ENCODE measurements around the gene SLC16A10. TPM values are rescaled to one million over a fixed set of nuclear protein-coding genes. Genes with fewer than 3 reads are reported as not detected.

SLC16A10 gene
- total RNA-seq, 1 donor from 2014 or later: 4.1 TPM

DNA sequence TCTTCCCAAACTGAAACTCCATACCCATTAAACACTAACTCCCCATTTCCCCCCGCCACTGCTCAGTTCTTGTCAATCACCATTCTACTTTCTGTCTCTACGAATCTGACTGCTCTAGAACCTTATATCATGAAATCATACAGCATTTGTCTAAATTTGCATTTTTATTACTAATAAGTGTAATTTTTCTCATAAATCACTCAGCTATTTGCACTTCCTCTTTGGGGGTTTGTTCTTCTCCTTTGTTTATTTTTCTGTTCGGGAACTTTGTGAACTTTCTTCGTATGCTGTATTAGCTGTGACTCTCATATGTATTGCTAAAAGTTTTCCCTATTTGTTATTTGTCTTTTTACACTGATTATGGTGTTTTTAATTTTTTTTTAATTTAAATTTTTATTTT is 152.2 kb downstream of the SLC16A10 start:
- H3K4me1 Mint-ChIP-seq (ENCODE audit: low read depth, unreplicated experiment): no peaks in the 10 kb centered on the region
- H3K36me3 Mint-ChIP-seq (ENCODE audit: unreplicated experiment): no peaks in the 10 kb centered on the region
- no peak for DNase-seq
- no peaks in the 10 kb centered on the region for H3K27me3 Mint-ChIP-seq (ENCODE audit: unreplicated experiment)
- no peak overlapping the region for H3K4me3 Mint-ChIP-seq (ENCODE audit: unreplicated experiment)
- H3K9me3 Mint-ChIP-seq (ENCODE audit: unreplicated experiment): no peaks in the 10 kb centered on the region
- H3K27ac Mint-ChIP-seq (ENCODE audit: unreplicated experiment): no peak overlapping the region
- TF ChIP-seq, protein P1, sequence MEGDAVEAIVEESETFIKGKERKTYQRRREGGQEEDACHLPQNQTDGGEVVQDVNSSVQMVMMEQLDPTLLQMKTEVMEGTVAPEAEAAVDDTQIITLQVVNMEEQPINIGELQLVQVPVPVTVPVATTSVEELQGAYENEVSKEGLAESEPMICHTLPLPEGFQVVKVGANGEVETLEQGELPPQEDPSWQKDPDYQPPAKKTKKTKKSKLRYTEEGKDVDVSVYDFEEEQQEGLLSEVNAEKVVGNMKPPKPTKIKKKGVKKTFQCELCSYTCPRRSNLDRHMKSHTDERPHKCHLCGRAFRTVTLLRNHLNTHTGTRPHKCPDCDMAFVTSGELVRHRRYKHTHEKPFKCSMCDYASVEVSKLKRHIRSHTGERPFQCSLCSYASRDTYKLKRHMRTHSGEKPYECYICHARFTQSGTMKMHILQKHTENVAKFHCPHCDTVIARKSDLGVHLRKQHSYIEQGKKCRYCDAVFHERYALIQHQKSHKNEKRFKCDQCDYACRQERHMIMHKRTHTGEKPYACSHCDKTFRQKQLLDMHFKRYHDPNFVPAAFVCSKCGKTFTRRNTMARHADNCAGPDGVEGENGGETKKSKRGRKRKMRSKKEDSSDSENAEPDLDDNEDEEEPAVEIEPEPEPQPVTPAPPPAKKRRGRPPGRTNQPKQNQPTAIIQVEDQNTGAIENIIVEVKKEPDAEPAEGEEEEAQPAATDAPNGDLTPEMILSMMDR (IDR thresholded peaks at IDR 0.05; ENCODE audit: partially characterized antibody, unreplicated experiment): no peak

DNA sequence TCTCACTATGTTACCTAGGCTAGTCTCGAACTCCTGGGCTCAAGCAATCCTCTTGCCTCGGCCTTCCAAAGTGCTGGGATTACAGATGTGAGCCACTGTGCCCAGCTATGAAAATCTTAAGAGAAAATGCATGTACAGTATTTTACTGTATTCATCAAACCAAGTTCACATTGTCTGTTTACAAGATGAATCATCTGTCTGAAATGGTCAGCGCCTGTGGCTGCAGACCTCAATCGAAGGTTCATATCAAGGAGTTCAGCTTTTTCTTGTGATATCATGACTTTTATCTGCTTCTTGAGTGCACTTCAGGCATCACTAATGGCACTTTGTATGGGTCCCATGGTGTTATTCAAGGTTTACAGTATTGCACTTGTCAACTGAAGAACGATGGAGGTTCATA is 155.1 kb downstream of the SLC16A10 start:
- no peaks in the 10 kb centered on the region for H3K4me1 Mint-ChIP-seq (ENCODE audit: low read depth, unreplicated experiment)
- no peaks in the 10 kb centered on the region for H3K36me3 Mint-ChIP-seq (ENCODE audit: unreplicated experiment)
- TF ChIP-seq, protein P1 (IDR thresholded peaks at IDR 0.05; ENCODE audit: partially characterized antibody, unreplicated experiment): no peak
- no peak for DNase-seq
- no peak overlapping the region for H3K27ac Mint-ChIP-seq (ENCODE audit: unreplicated experiment)
- H3K4me3 Mint-ChIP-seq (ENCODE audit: unreplicated experiment): no peak overlapping the region
- H3K27me3 Mint-ChIP-seq (ENCODE audit: unreplicated experiment): no peaks in the 10 kb centered on the region
- no peaks in the 10 kb centered on the region for H3K9me3 Mint-ChIP-seq (ENCODE audit: unreplicated experiment)

DNA sequence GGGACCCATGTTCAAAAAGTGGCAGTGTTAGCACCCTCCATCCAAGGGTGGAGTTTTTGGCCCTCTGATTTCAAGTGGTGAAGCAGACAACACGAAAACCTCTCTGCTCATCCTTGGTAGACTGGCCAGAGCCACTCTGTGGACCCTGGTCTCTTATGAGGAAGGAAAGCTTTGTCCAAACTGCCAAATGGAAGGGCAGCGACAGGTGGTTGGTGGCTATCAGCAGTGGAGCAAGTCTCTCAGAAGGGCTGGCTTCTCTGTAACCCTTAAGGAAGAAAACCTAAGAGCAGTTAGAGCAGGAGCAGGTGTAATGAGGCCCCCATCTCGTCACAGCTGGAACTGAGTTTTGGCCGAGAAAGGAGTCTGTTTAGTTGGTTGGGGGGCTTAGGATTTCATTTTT is 155.8 kb downstream of the SLC16A10 start:
- Mint-ChIP-seq H3K4me3 (ENCODE audit: unreplicated experiment) (no peak overlapping the region), H3K36me3 (ENCODE audit: unreplicated experiment) (no peaks in the 10 kb centered on the region)

DNA sequence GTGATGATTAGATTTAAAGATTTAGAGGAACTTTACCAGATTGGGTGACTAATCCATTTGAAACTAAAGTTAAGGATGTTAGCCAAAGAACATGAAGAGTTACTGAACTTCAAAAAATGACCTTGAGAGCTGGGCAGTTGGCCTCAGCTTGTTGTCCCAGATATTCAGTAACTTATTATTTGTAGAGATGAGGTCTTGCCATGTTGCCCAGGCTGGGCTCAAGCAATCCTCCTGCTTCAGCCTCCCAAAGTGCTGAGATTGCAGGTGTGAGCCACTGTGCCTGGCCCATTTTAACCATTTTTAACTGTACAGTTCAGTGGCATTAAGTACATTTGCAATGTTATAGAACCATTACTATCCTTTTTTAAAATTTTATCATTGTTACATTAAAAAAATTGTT is 161.5 kb downstream of the SLC16A10 start:
- H3K36me3 Mint-ChIP-seq (ENCODE audit: unreplicated experiment): no peaks in the 10 kb centered on the region
- TF ChIP-seq, protein P1 (IDR thresholded peaks at IDR 0.05; ENCODE audit: partially characterized antibody, unreplicated experiment): no peak

More for the DNA sequence above, 155.8 kb downstream of the SLC16A10 start:
- DNase-seq: no peak
- TF ChIP-seq, protein P1 (IDR thresholded peaks at IDR 0.05; ENCODE audit: partially characterized antibody, unreplicated experiment): no peak
- no peaks in the 10 kb centered on the region for H3K4me1 Mint-ChIP-seq (ENCODE audit: low read depth, unreplicated experiment)
- no peak overlapping the region for H3K27ac Mint-ChIP-seq (ENCODE audit: unreplicated experiment)
- H3K27me3 Mint-ChIP-seq (ENCODE audit: unreplicated experiment): no peaks in the 10 kb centered on the region
- no peaks in the 10 kb centered on the region for H3K9me3 Mint-ChIP-seq (ENCODE audit: unreplicated experiment)

DNA sequence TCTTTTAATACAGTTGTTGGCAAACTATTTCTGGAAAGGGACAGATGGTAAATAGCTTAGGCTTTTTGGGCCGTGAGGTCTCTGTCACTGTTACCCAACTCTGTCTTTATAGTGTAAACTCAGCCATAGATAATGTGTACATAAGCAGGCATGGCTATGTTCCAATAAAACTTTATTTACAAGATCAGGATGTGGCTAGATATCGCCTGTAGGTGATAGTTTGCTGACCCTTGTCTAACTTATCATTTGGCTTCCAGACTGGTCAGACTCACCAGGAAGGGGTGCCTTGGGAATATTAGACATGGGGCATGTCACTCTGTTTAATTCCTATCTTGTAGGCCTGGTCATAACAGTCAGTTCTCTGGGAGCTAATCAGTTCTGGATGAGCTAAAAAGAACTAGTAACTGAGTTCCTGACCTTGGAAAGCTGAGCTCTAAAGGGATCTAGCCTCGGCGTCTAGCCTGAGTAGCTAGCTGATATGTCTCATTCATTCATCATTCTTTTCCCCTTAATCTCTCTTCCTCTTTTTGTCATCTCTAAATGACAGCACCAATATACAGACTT is 163.6 kb downstream of the SLC16A10 start:
- Mint-ChIP-seq H3K4me3 (ENCODE audit: unreplicated experiment) (no peak overlapping the region), H3K9me3 (ENCODE audit: unreplicated experiment) (no peaks in the 10 kb centered on the region), H3K27ac (ENCODE audit: unreplicated experiment) (no peak overlapping the region), H3K4me1 (ENCODE audit: low read depth, unreplicated experiment) (peaks cover 14% of the 10 kb centered on the region), H3K27me3 (ENCODE audit: unreplicated experiment) (peaks cover 3% of the 10 kb centered on the region), H3K36me3 (ENCODE audit: unreplicated experiment) (no peaks in the 10 kb centered on the region)
- DNase-seq: no peak
- TF ChIP-seq, protein P1 (IDR thresholded peaks at IDR 0.05; ENCODE audit: partially characterized antibody, unreplicated experiment): no peak

More for the DNA sequence above, 161.5 kb downstream of the SLC16A10 start:
- H3K4me1 Mint-ChIP-seq (ENCODE audit: low read depth, unreplicated experiment): peaks cover 3% of the 10 kb centered on the region
- H3K27ac Mint-ChIP-seq (ENCODE audit: unreplicated experiment): no peak overlapping the region
- H3K9me3 Mint-ChIP-seq (ENCODE audit: unreplicated experiment): no peaks in the 10 kb centered on the region
- DNase-seq: no peak
- H3K27me3 Mint-ChIP-seq (ENCODE audit: unreplicated experiment): no peaks in the 10 kb centered on the region
- H3K4me3 Mint-ChIP-seq (ENCODE audit: unreplicated experiment): no peak overlapping the region
